GM18907 (cell line): ENCODE results near the gene CEL.
"Not testable (repeated sequence)": the region's sequence is repeated elsewhere in the genome, so short reads cannot be mapped to it uniquely, and the experiment has no call there.

Source experiments
- ATAC-seq: cut with Tn5 transposase; IDR thresholded peaks from one replicate; pipeline ENCODE4 v1.9.1; 2021; ENCODE audit warnings: mild to moderate bottlenecking, moderate library complexity; ENCODE audit not compliant: unreplicated experiment

Gene CEL

GRCh38 chr9:133063159-133063499 is 1.3 kb downstream of the CEL start:
- ATAC-seq, result no peak

GRCh38 chr9:133063500-133064231 is 1.9 kb downstream of the CEL start:
- no peak for ATAC-seq

- ATAC-seq, result no peak
Measured at GRCh38 chr9:133064241-133065069, 2.7 kb downstream of the CEL start.

- ATAC-seq, result no peak
Measured at GRCh38 chr9:133065070-133065388, 3.2 kb downstream of the CEL start.

GRCh38 chr9:133066181-133066983 is 4.6 kb downstream of the CEL start:
- ATAC-seq, result no peak

GRCh38 chr9:133067006-133067405 is 5.2 kb downstream of the CEL start:
- ATAC-seq, result no peak

GRCh38 chr9:133067813-133068212 is 6.0 kb downstream of the CEL start:
- ATAC-seq, result no peak

GRCh38 chr9:133068431-133068830 is 6.7 kb downstream of the CEL start:
- ATAC-seq, result not testable (repeated sequence)

- not testable (repeated sequence) for ATAC-seq
Measured at GRCh38 chr9:133070500-133070961, 8.8 kb downstream of the CEL start.

- not testable (repeated sequence) for ATAC-seq
Measured at GRCh38 chr9:133070985-133071384, 9.2 kb downstream of the CEL start.

GRCh38 chr9:133071484-133072150 is 9.8 kb downstream of the CEL start:
- ATAC-seq, result no peak

GRCh38 chr9:133072210-133072609 is 10.4 kb downstream of the CEL start:
- ATAC-seq, result not testable (repeated sequence)

- no peak for ATAC-seq
Measured at GRCh38 chr9:133073086-133074014, 11.6 kb downstream of the CEL start.

GRCh38 chr9:133074111-133074651 is 12.4 kb downstream of the CEL start:
- no peak for ATAC-seq

- ATAC-seq, result no peak
Measured at GRCh38 chr9:133075925-133076630, 14.3 kb downstream of the CEL start.

GRCh38 chr9:133076691-133077090 is 14.9 kb downstream of the CEL start:
- no peak for ATAC-seq

- no peak for ATAC-seq
Measured at GRCh38 chr9:133078486-133078885, 16.7 kb downstream of the CEL start.

GRCh38 chr9:133080161-133080560 is 18.4 kb downstream of the CEL start:
- no peak for ATAC-seq
